Spleen (tissue), 7 donors: Measurements from ENCODE around the gene OTUD4.

Source experiments
- CTCF ChIP-seq, 11 experiments: fragments of 200-600 bp in 7 of 11; fragments of 450-650 bp in 4 of 11; sonication (generic) in 4 of 11; IDR thresholded peaks in 8 of 11; conservative IDR thresholded peaks in 3 of 11; 1 replicate in 7 of 11; 2 replicates in 4 of 11; pipeline versions ENCODE4 v1.4.0 to v1.8.0; 2016 to 2021; ENCODE audit warnings: antibody characterized with exemption in 11 of 11, inconsistent platforms in 4 of 11, mild to moderate bottlenecking in 1 of 11
- POLR2A ChIP-seq, 3 donors: fragments of 450-650 bp; IDR thresholded peaks; one replicate each; pipeline ENCODE4 v1.5.1; 2017; ENCODE audit warnings: antibody characterized with exemption in 3 of 3, mild to moderate bottlenecking in 1 of 3
- donor health status: DM: no; HTN: no; CAD: no; lungs with moderate emphysema.
- donor health status: DM: no; HTN: no; CAD: no.
- donor health status: DM: no; HTN: no; CAD: no.

- TF ChIP-seq CTCF (IDR thresholded peaks at IDR 0.05 in 8 of 11, conservative IDR thresholded peaks at IDR 0.05 in 3 of 11) (no peak), POLR2A (IDR thresholded peaks at IDR 0.05) (no peak)
Measured at GRCh38 chr4:145177906-145178538, 2.4 kb downstream of the OTUD4 start.
